IgD-negative memory B cell (primary cell): ENCODE results near the gene OR2A42. TPM values are rescaled to one million over a fixed set of nuclear protein-coding genes. Genes with fewer than 3 reads are reported as not detected.
A peak's percentile ranks its signal among the peaks of the same experiment; 100 is the strongest.
"Not testable (repeated sequence)": the region's sequence is repeated elsewhere in the genome, so short reads cannot be mapped to it uniquely, and the experiment has no call there.

Source experiments
- H3K27ac Mint-ChIP-seq, 3 donors: one replicate each; pipeline ENCODE4 v1.8.0; 2020 to 2022; ENCODE audit warnings: mild to moderate bottlenecking in 3 of 3, mixed read lengths in 3 of 3, moderate library complexity in 1 of 3
- H3K27me3 Mint-ChIP-seq: one replicate; pipeline ENCODE4 v1.8.0; 2021; ENCODE audit warnings: mixed read lengths
- H3K36me3 Mint-ChIP-seq: one replicate; pipeline ENCODE4 v1.8.0; 2020; ENCODE audit warnings: mild to moderate bottlenecking, mixed read lengths
- H3K4me1 Mint-ChIP-seq, 3 donors: one replicate each; pipeline ENCODE4 v1.8.0; 2020 to 2022; ENCODE audit warnings: mixed read lengths in 3 of 3, mild to moderate bottlenecking in 1 of 3
- H3K4me3 Mint-ChIP-seq, 4 donors: one replicate each; pipeline ENCODE4 v1.8.0; 2020 to 2022; ENCODE audit warnings: mild to moderate bottlenecking in 4 of 4, mixed read lengths in 4 of 4, moderate library complexity in 3 of 4
- H3K9me3 Mint-ChIP-seq, 3 donors: one replicate each; pipeline ENCODE4 v1.8.0; 2020 to 2021; ENCODE audit warnings: mixed read lengths in 3 of 3, mild to moderate bottlenecking in 1 of 3
- polyA plus RNA-seq: library from polyadenylated mRNA; unstranded; fragments of 300-500 nt; fragmentation: Illumina TruSeq; gene quantifications from one replicate; pipeline ENCODE4 v1.2.3, GENCODE V29; 2021

OR2A42 gene
- not detected for polyA plus RNA-seq

DNA sequence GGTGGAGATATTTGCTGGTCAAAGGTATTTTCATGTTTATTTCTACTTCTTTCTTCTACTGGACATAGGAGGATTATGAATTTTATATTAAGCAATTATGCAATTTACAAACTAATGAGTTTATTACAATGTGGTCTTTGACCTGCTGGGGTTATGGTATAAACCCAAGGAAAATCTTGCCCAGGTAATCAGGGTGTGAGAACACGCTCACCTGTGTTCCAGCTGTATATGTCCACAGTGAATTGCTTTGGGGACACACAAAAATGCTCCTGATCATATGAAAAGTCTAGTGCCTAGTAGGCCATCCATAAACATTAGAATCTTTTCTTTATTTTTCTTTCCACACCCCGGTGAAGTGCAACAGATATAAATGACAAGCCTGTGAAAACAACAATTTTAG lies at the start of gene OR2A42:
Gene OR2A42, minus strand, starts transcription at position 241 of the 400 bp plus-strand sequence. CDS start 6,762 bp downstream, outside the sequence.
- H3K27ac Mint-ChIP-seq, H3K36me3 Mint-ChIP-seq, H3K27me3 Mint-ChIP-seq, H3K4me3 Mint-ChIP-seq, H3K4me1 Mint-ChIP-seq, H3K9me3 Mint-ChIP-seq: not testable (repeated sequence)

DNA sequence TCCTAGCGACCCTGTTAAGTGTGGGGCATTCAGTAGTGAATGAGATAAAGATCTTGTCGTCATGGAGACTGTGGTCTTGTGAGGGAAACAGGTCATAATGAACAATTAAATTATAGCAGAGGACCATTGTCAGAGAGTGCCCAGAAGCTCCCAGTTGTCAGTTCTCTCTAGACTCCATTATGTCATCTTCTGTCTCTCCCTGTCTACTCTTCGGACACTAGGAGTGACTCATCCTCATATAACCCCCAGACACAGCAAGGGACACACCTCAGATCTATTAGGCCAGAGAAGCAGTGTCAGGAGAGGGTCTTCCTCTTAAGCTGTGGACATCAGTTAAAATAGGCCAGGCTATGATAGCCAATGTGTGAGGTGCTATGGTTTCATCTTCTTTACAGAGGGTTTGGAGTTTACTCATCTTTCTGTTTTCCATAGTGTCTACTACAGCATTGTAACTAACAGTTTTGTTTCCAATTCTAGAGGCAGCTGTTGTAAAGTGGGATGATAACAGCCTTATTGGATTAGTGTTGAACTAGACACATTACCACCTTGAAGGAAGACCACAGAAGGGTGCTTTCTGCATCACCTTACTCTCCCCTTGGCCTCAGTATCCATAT lies 47.9 kb upstream of the OR2A42 start:
- not testable (repeated sequence) for H3K27ac Mint-ChIP-seq, H3K36me3 Mint-ChIP-seq, H3K9me3 Mint-ChIP-seq, H3K4me3 Mint-ChIP-seq, H3K27me3 Mint-ChIP-seq, H3K4me1 Mint-ChIP-seq

DNA sequence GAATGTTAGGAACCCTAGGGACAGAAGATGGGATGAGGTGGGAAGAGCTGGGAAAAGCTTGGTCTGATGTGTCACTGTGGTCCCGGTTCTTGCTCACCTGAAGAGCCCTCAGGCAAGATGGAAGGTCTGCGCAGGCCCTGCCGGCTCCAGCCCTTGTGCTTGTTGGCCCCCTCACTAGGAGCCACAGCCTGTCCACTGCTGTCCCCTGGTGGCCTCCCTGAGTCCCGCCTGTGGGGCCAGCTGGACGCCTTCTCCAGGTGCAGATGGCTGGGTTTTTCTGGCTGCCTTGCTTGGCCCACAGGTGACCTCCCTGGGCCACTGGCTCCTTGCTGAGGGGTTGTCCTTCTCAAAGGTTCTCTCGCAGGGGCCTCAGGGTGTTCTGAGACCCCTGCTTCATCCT lies 44.3 kb upstream of the OR2A42 start:
- H3K4me3 Mint-ChIP-seq, H3K27me3 Mint-ChIP-seq, H3K27ac Mint-ChIP-seq, H3K4me1 Mint-ChIP-seq, H3K9me3 Mint-ChIP-seq, H3K36me3 Mint-ChIP-seq: not testable (repeated sequence)

DNA sequence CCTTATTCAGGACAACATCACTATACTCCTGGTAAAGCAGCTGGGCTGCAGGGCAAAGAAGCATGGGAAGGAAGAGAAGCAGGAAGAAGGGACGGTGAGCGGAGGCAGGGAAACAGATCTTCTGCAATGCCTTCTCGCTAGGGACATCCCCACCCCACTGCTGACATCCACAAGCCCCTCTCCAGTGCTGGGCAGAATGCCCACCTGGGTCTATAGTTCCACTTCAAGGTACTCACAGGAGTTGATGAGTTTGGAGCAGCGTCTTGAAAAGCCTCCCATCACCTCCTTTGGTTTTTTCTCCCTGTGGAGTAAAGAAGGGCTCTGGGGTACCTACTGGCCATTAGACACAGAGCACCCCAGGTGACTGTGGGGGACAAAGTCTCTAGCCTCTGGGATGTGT lies 43.1 kb upstream of the OR2A42 start:
- H3K27ac Mint-ChIP-seq, H3K36me3 Mint-ChIP-seq, H3K4me3 Mint-ChIP-seq, H3K4me1 Mint-ChIP-seq, H3K9me3 Mint-ChIP-seq, H3K27me3 Mint-ChIP-seq: not testable (repeated sequence)

GRCh38 chr7:144281981-144282380 lies 42.6 kb upstream of the OR2A42 start:
- not testable (repeated sequence) for H3K4me3 Mint-ChIP-seq, H3K9me3 Mint-ChIP-seq, H3K27ac Mint-ChIP-seq, H3K36me3 Mint-ChIP-seq, H3K4me1 Mint-ChIP-seq, H3K27me3 Mint-ChIP-seq

DNA sequence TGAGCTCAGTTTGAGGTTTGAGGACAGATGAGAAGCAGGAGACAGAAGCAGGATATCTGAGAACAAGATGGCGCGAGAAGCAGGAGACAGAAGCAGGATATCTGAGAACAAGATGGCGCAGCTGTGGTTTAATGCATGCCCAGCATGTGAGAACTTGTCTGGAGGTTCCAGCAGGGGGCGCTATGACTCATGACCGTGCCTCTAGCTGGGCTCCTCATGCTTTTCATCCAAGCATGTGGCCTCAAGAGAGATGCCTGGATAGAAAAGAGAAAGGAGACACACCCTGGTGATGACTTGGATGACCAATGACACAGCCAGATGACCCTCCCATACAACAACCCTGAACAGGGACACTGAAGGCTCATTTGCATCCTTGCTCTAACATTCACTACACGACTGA lies 40.6 kb upstream of the OR2A42 start:
- not testable (repeated sequence) for H3K4me1 Mint-ChIP-seq, H3K27me3 Mint-ChIP-seq, H3K36me3 Mint-ChIP-seq, H3K4me3 Mint-ChIP-seq, H3K27ac Mint-ChIP-seq, H3K9me3 Mint-ChIP-seq

GRCh38 chr7:144275281-144275680 lies 35.9 kb upstream of the OR2A42 start:
- not testable (repeated sequence) for H3K27me3 Mint-ChIP-seq, H3K9me3 Mint-ChIP-seq, H3K4me3 Mint-ChIP-seq, H3K36me3 Mint-ChIP-seq, H3K27ac Mint-ChIP-seq, H3K4me1 Mint-ChIP-seq

DNA sequence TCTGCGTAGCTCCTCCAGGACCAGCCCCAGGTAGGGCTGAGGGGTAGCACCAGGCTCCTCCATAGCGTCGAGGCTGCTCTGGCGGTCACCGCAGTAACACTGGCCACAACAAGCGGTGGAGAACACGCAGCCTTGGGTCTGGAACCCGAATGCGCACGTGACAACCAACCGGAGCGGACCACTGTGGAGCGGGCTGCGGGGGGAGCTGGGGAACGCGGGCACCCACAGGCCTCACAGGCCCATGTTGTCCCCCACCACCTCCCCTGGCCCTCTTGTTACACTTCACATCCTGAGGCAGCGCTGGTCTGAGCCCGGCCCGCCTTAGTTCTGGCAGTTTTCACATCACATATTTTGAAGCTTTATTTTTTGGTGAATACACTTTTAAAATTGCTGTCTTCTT lies 29.8 kb upstream of the OR2A42 start, which contains the start of gene CTAGE8:
Gene CTAGE8, minus strand, starts transcription at position 101 of the 400 bp plus-strand sequence. Its CDS starts 38 bp downstream, at position 63.
- H3K27ac Mint-ChIP-seq, H3K27me3 Mint-ChIP-seq, H3K9me3 Mint-ChIP-seq, H3K4me1 Mint-ChIP-seq, H3K36me3 Mint-ChIP-seq, H3K4me3 Mint-ChIP-seq: not testable (repeated sequence)

- not testable (repeated sequence) for H3K27me3 Mint-ChIP-seq, H3K4me1 Mint-ChIP-seq, H3K36me3 Mint-ChIP-seq, H3K4me3 Mint-ChIP-seq, H3K9me3 Mint-ChIP-seq, H3K27ac Mint-ChIP-seq
These were observed 25.3 kb upstream of the OR2A42 start, which contains the start of gene OR2A7 for GRCh38 chr7:144264692-144265091. Gene OR2A7, minus strand, starts transcription at chr7:144264792. Its CDS starts 5,164 bp downstream, at chr7:144259628.

GRCh38 chr7:144262128-144262527 lies 22.7 kb upstream of the OR2A42 start:
- H3K9me3 Mint-ChIP-seq, H3K36me3 Mint-ChIP-seq, H3K4me1 Mint-ChIP-seq, H3K4me3 Mint-ChIP-seq, H3K27ac Mint-ChIP-seq, H3K27me3 Mint-ChIP-seq: not testable (repeated sequence)

DNA sequence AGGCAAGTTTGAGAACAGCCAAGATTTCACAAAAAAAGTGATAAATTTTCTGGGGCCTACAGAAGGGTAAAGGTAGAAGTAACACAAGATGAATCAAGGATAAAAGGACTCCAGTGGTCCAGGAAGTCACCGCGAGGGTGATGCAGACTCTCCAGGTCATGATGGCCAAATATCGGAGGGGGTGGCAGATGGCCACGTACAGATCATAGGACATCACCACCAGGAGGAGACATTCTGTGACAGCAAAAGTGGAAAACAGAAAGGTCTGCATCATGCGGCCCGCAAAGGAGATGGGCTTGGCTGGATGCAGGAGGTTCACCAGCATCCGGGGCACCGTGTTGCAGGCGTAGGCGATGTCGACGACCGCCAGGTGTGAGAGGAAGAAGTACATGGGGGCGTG lies 19.7 kb upstream of the OR2A42 start:
- not testable (repeated sequence) for H3K27ac Mint-ChIP-seq, H3K9me3 Mint-ChIP-seq, H3K36me3 Mint-ChIP-seq, H3K27me3 Mint-ChIP-seq, H3K4me1 Mint-ChIP-seq
- peak overlapping the region in 1 of 4 donors; percentile 60 for H3K4me3 Mint-ChIP-seq

DNA sequence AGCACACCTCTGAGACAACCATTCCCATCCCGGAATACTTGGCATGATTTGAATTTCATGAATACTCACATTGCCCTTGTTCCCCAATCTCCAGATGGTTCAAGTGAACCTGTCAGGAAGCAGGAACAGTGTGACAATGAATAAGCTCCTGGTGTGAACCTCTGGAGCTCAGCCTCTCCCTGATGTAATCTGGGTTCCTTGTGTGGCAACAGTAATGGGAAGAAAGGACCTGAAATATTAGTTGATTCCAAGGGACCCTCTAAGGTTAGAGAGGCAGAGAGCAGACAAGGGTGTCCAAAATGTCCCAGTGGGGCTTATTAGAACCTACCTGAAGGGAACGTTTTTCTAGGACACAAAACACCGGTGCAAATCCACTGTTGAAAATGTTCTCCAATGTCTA lies 16.7 kb upstream of the OR2A42 start:
- H3K27ac Mint-ChIP-seq = no peak overlapping the region
- no peaks in the 10 kb centered on the region for H3K9me3 Mint-ChIP-seq
- no peaks in the 10 kb centered on the region for H3K4me1 Mint-ChIP-seq
- H3K36me3 Mint-ChIP-seq = no peaks in the 10 kb centered on the region
- peaks cover 3% of the 10 kb centered on the region for H3K27me3 Mint-ChIP-seq
- H3K4me3 Mint-ChIP-seq = no peak overlapping the region

DNA sequence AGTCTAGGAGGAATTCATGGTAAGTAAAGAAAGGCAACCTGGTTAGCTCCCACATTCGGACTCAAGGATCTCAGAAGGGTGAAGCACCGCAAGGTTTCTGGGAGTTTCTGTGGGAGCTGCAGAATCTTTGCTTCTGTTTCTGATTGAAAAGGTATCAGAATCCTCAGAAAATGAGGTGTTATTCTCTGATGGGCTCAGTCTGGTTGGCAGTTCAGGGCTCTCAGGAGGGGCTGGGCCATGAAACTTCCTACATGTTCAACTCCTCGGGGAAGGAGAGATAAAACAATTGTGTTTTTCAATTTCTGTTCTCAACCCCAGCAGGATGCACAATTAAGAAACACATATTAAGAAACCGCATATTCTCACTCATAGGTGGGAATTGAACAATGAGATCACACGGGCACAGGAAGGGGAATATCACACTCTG lies 16.1 kb upstream of the OR2A42 start:
- H3K4me1 Mint-ChIP-seq = no peaks in the 10 kb centered on the region
- peaks cover 3% of the 10 kb centered on the region for H3K27me3 Mint-ChIP-seq
- no peaks in the 10 kb centered on the region for H3K36me3 Mint-ChIP-seq
- H3K9me3 Mint-ChIP-seq = no peaks in the 10 kb centered on the region
- no peak overlapping the region for H3K27ac Mint-ChIP-seq
- H3K4me3 Mint-ChIP-seq = no peak overlapping the region

GRCh38 chr7:144252307-144252706 lies 12.9 kb upstream of the OR2A42 start:
- H3K4me3 Mint-ChIP-seq, H3K9me3 Mint-ChIP-seq, H3K27ac Mint-ChIP-seq, H3K27me3 Mint-ChIP-seq, H3K4me1 Mint-ChIP-seq, H3K36me3 Mint-ChIP-seq: not testable (repeated sequence)

DNA sequence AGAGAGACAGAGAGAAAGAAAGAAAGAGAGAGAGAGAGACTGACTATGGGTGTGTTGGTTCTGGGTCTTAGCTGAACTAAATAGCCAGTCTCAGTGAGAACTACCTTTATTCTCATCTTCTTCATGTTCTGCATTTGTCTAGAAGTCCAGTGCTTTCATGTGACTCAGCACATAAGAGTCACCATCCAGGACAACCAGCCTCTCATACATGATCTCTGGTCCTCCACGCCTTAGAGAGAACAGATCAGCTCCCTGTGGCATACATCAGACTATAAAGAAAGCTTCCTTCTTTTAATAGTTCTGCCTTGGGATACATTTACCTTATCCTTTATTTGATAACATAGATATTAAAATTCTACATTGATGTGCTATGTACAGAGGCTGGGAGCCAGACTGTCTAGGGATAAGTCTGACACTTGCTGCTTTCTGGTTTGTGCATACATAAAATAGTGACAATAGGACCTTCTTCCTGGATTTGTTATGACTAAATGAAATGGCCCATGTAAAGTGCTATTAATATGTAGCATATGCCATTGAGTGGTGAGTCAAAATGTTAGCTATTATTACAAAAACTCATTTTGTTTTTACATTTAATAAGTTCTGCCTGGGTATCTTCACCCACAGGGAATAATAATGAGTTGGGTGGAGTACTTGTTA lies 8.4 kb upstream of the OR2A42 start:
- H3K27ac Mint-ChIP-seq, H3K4me3 Mint-ChIP-seq, H3K36me3 Mint-ChIP-seq, H3K4me1 Mint-ChIP-seq, H3K27me3 Mint-ChIP-seq, H3K9me3 Mint-ChIP-seq: not testable (repeated sequence)

- H3K27me3 Mint-ChIP-seq = not testable (repeated sequence)
These were observed 7.6 kb upstream of the OR2A42 start for GRCh38 chr7:144246967-144247366.

GRCh38 chr7:144245372-144245771 lies 6.0 kb upstream of the OR2A42 start:
- H3K4me1 Mint-ChIP-seq, H3K4me3 Mint-ChIP-seq, H3K27ac Mint-ChIP-seq, H3K9me3 Mint-ChIP-seq, H3K27me3 Mint-ChIP-seq, H3K36me3 Mint-ChIP-seq: not testable (repeated sequence)

More at GRCh38 chr7:144246967-144247366, 7.6 kb upstream of the OR2A42 start:
- not testable (repeated sequence) for H3K36me3 Mint-ChIP-seq, H3K27ac Mint-ChIP-seq, H3K9me3 Mint-ChIP-seq, H3K4me1 Mint-ChIP-seq, H3K4me3 Mint-ChIP-seq
